ELR (cell line): ENCODE results near the gene ATP6V1B1.

Experiments
- DNase-seq: peaks from one replicate; pipeline ENCODE4 v3.0.0-alpha.2; 2015; ENCODE audit warnings: low read depth

The ATP6V1B1 gene

GRCh38 chr2:70927138-70927537 is 8.6 kb upstream of the ATP6V1B1 start:
- DNase-seq = no peak

- no peak for DNase-seq
Measured at GRCh38 chr2:70927641-70928040, 8.1 kb upstream of the ATP6V1B1 start.

- DNase-seq = no peak
Measured at GRCh38 chr2:70928366-70928765, 7.3 kb upstream of the ATP6V1B1 start.

GRCh38 chr2:70930371-70931329 is 5.0 kb upstream of the ATP6V1B1 start:
- no peak for DNase-seq

GRCh38 chr2:70931376-70932000 is 4.2 kb upstream of the ATP6V1B1 start:
- no peak for DNase-seq

- DNase-seq = no peak
Measured at GRCh38 chr2:70932631-70933230, 3.0 kb upstream of the ATP6V1B1 start.

- DNase-seq = no peak
Measured at GRCh38 chr2:70934981-70935380, 719 bp upstream of the ATP6V1B1 start.

- DNase-seq = no peak
Measured at GRCh38 chr2:70936165-70936978, 672 bp downstream of the ATP6V1B1 start.

GRCh38 chr2:70936979-70937811 is 1.5 kb downstream of the ATP6V1B1 start:
- no peak for DNase-seq

- no peak for DNase-seq
Measured at GRCh38 chr2:70937866-70938585, 2.3 kb downstream of the ATP6V1B1 start.

GRCh38 chr2:70938586-70938950 is 2.9 kb downstream of the ATP6V1B1 start:
- DNase-seq = no peak

- DNase-seq = no peak
Measured at GRCh38 chr2:70939001-70939838, 3.5 kb downstream of the ATP6V1B1 start.

GRCh38 chr2:70939839-70940580 is 4.3 kb downstream of the ATP6V1B1 start:
- no peak for DNase-seq

GRCh38 chr2:70941186-70941585 is 5.5 kb downstream of the ATP6V1B1 start:
- DNase-seq = no peak

GRCh38 chr2:70941701-70942100 is 6.0 kb downstream of the ATP6V1B1 start:
- DNase-seq = no peak

- DNase-seq = no peak
Measured at GRCh38 chr2:70942396-70943204, 6.9 kb downstream of the ATP6V1B1 start.

GRCh38 chr2:70943205-70943871 is 7.6 kb downstream of the ATP6V1B1 start:
- no peak for DNase-seq
